Measurements from ENCODE around the gene SCFD1. TPM values are rescaled to one million over a fixed set of nuclear protein-coding genes. Genes with fewer than 3 reads are reported as not detected.

SCFD1 gene
- total and polyA plus RNA-seq, 4 donors = 24.6 to 82.1 (median 52.6) TPM

DNA sequence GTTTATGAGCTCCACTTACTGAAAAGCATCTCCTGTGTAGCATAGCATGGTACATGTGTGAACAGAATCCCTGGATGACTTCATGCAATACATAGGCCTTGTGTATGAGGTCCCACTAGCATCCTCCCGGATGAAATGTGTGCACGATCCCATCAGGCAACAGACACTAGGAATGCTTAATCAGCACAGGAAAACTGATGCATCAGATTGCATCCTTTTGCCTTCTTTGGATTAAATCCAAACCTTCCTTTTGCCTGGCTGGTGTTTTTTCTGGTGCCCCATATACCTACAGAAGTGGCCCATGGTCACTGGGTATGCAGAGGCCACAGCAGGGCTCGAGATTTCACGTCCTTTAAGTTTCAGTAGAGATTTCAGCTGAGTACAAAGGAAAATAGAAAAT is 131.3 kb downstream of the SCFD1 start:
- no peak for DNase-seq (ENCODE audit: low spot score)
- 85% methylated on average over 4 of the region's 4 CpGs for WGBS
- no peaks in the 10 kb centered on the region for H3K27me3 ChIP-seq (ENCODE audit: control insufficient read depth in 4 of 4, insufficient read depth in 4 of 4, low read length in 3 of 4)

DNA sequence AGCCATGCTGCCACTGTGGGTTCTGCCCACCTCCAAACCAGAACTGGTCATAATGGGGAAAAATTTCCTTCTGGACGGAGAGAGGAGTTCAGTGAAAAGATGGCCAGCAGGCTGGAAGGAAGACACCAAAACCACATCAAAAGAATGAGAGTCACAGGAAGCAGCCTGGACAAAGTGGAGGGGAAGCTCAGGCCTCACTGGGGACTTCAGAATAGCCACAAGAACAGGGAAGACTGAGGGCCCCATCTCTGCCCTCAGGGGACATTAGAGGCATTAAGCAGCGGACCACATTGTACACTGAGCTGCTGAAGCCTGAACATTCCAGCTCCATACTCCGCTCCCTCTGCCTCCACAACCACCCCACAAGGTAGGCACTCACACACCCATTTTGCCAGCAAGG is 132.7 kb downstream of the SCFD1 start:
- no peak overlapping the region for H3K4me3 ChIP-seq (ENCODE audit: low read depth in 1 of 3, low read length in 3 of 3)
- no peak overlapping the region for H3K9ac ChIP-seq (ENCODE audit: low read depth in 1 of 2, low read length in 2 of 2)
- no peaks in the 10 kb centered on the region for H3K36me3 ChIP-seq (ENCODE audit: control insufficient read depth in 4 of 4, insufficient read depth in 3 of 4, low read depth in 1 of 4, low read length in 3 of 4)
- 93% methylated on average over 3 of the region's 3 CpGs for WGBS
- no peak for DNase-seq (ENCODE audit: low spot score)
- no peaks in the 10 kb centered on the region for H3K4me1 ChIP-seq (ENCODE audit: control insufficient read depth in 4 of 4, insufficient read depth in 4 of 4, low read length in 3 of 4)
- no peak for TF ChIP-seq GABPA (IDR thresholded peaks at IDR 0.05 in 1 of 2, conservative IDR thresholded peaks at IDR 0.05 in 1 of 2)
- TF ChIP-seq, protein P1, sequence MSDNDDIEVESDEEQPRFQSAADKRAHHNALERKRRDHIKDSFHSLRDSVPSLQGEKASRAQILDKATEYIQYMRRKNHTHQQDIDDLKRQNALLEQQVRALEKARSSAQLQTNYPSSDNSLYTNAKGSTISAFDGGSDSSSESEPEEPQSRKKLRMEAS (IDR thresholded peaks at IDR 0.05) = no peak
- TF ChIP-seq NR2F2 (IDR thresholded peaks at IDR 0.05) = no peak
- no peak for TF ChIP-seq RAD21 (IDR thresholded peaks at IDR 0.05)
- TF ChIP-seq, protein P2, sequence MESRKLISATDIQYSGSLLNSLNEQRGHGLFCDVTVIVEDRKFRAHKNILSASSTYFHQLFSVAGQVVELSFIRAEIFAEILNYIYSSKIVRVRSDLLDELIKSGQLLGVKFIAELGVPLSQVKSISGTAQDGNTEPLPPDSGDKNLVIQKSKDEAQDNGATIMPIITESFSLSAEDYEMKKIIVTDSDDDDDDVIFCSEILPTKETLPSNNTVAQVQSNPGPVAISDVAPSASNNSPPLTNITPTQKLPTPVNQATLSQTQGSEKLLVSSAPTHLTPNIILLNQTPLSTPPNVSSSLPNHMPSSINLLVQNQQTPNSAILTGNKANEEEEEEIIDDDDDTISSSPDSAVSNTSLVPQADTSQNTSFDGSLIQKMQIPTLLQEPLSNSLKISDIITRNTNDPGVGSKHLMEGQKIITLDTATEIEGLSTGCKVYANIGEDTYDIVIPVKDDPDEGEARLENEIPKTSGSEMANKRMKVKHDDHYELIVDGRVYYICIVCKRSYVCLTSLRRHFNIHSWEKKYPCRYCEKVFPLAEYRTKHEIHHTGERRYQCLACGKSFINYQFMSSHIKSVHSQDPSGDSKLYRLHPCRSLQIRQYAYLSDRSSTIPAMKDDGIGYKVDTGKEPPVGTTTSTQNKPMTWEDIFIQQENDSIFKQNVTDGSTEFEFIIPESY (IDR thresholded peaks at IDR 0.05) = no peak
- no peak for TF ChIP-seq RXRA (IDR thresholded peaks at IDR 0.05)
- TF ChIP-seq, protein P3, sequence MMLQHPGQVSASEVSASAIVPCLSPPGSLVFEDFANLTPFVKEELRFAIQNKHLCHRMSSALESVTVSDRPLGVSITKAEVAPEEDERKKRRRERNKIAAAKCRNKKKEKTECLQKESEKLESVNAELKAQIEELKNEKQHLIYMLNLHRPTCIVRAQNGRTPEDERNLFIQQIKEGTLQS (IDR thresholded peaks at IDR 0.05) = no peak
- TF ChIP-seq, protein P4, sequence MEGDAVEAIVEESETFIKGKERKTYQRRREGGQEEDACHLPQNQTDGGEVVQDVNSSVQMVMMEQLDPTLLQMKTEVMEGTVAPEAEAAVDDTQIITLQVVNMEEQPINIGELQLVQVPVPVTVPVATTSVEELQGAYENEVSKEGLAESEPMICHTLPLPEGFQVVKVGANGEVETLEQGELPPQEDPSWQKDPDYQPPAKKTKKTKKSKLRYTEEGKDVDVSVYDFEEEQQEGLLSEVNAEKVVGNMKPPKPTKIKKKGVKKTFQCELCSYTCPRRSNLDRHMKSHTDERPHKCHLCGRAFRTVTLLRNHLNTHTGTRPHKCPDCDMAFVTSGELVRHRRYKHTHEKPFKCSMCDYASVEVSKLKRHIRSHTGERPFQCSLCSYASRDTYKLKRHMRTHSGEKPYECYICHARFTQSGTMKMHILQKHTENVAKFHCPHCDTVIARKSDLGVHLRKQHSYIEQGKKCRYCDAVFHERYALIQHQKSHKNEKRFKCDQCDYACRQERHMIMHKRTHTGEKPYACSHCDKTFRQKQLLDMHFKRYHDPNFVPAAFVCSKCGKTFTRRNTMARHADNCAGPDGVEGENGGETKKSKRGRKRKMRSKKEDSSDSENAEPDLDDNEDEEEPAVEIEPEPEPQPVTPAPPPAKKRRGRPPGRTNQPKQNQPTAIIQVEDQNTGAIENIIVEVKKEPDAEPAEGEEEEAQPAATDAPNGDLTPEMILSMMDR (IDR thresholded peaks at IDR 0.05; ENCODE audit: low read depth, low read length, missing input control) = no peak
- no peak for TF ChIP-seq FOXA1 (IDR thresholded peaks at IDR 0.05)
- no peak for TF ChIP-seq FOXA2 (IDR thresholded peaks at IDR 0.05)
- no peak for TF ChIP-seq EGR1 (IDR thresholded peaks at IDR 0.05; ENCODE audit: low read depth in 2 of 2)
- no peak for TF ChIP-seq HNF4G (IDR thresholded peaks at IDR 0.05)
- TF ChIP-seq TAF1 (conservative IDR thresholded peaks at IDR 0.05) = no peak
- no peak for TF ChIP-seq YY1 (IDR thresholded peaks at IDR 0.05)
- TF ChIP-seq, protein P5, sequence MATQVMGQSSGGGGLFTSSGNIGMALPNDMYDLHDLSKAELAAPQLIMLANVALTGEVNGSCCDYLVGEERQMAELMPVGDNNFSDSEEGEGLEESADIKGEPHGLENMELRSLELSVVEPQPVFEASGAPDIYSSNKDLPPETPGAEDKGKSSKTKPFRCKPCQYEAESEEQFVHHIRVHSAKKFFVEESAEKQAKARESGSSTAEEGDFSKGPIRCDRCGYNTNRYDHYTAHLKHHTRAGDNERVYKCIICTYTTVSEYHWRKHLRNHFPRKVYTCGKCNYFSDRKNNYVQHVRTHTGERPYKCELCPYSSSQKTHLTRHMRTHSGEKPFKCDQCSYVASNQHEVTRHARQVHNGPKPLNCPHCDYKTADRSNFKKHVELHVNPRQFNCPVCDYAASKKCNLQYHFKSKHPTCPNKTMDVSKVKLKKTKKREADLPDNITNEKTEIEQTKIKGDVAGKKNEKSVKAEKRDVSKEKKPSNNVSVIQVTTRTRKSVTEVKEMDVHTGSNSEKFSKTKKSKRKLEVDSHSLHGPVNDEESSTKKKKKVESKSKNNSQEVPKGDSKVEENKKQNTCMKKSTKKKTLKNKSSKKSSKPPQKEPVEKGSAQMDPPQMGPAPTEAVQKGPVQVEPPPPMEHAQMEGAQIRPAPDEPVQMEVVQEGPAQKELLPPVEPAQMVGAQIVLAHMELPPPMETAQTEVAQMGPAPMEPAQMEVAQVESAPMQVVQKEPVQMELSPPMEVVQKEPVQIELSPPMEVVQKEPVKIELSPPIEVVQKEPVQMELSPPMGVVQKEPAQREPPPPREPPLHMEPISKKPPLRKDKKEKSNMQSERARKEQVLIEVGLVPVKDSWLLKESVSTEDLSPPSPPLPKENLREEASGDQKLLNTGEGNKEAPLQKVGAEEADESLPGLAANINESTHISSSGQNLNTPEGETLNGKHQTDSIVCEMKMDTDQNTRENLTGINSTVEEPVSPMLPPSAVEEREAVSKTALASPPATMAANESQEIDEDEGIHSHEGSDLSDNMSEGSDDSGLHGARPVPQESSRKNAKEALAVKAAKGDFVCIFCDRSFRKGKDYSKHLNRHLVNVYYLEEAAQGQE (IDR thresholded peaks at IDR 0.05) = no peak
- no peak for TF ChIP-seq HNF4A (conservative IDR thresholded peaks at IDR 0.05)
- TF ChIP-seq JUND (IDR thresholded peaks at IDR 0.05) = no peak
- TF ChIP-seq SP1 (IDR thresholded peaks at IDR 0.05) = no peak
- no peak overlapping the region for H3K27ac ChIP-seq (ENCODE audit: low read depth in 1 of 2, low read length in 2 of 2)
- H3K9me3 ChIP-seq (ENCODE audit: control insufficient read depth in 4 of 4, low read length in 3 of 4) = no peaks in the 10 kb centered on the region
- no peaks in the 10 kb centered on the region for H3K27me3 ChIP-seq (ENCODE audit: control insufficient read depth in 4 of 4, insufficient read depth in 4 of 4, low read length in 3 of 4)

More for the DNA sequence above, 131.3 kb downstream of the SCFD1 start:
- Histone ChIP-seq H3K27ac (ENCODE audit: low read depth in 1 of 2, low read length in 2 of 2) (no peak overlapping the region), H3K4me1 (ENCODE audit: control insufficient read depth in 4 of 4, insufficient read depth in 4 of 4, low read length in 3 of 4) (no peaks in the 10 kb centered on the region), H3K9me3 (ENCODE audit: control insufficient read depth in 4 of 4, low read length in 3 of 4) (no peaks in the 10 kb centered on the region), H3K9ac (ENCODE audit: low read depth in 1 of 2, low read length in 2 of 2) (no peak overlapping the region), H3K36me3 (ENCODE audit: control insufficient read depth in 4 of 4, insufficient read depth in 3 of 4, low read depth in 1 of 4, low read length in 3 of 4) (no peaks in the 10 kb centered on the region), H3K4me3 (ENCODE audit: low read depth in 1 of 3, low read length in 3 of 3) (no peak overlapping the region)
- no peak for TF ChIP-seq FOXA1 (IDR thresholded peaks at IDR 0.05)
- TF ChIP-seq HNF4G (IDR thresholded peaks at IDR 0.05) = no peak
- no peak for TF ChIP-seq EGR1 (IDR thresholded peaks at IDR 0.05; ENCODE audit: low read depth in 2 of 2)
- TF ChIP-seq FOXA2 (IDR thresholded peaks at IDR 0.05) = no peak
- TF ChIP-seq, protein P1 (IDR thresholded peaks at IDR 0.05) = no peak
- TF ChIP-seq, protein P4 (IDR thresholded peaks at IDR 0.05; ENCODE audit: low read depth, low read length, missing input control) = no peak
- no peak for TF ChIP-seq TAF1 (conservative IDR thresholded peaks at IDR 0.05)
- TF ChIP-seq NR2F2 (IDR thresholded peaks at IDR 0.05) = no peak
